HTR-8/SVneo (cell line): ENCODE measurements around the gene PTCH1.

Experiments
- DNase-seq: peaks from one replicate; pipeline ENCODE4 v3.0.0; 2011; ENCODE audit warnings: low spot score, mixed read lengths; ENCODE audit not compliant: insufficient read length
- FAIRE-seq: peaks from 2 replicates; lab custom pipeline; 2011; peaks lifted over from hg19 to GRCh38; lab: Jason Lieb, UNC

The PTCH1 gene

GRCh38 chr9:95499847-95500246, 16.9 kb downstream of the PTCH1 start:
- no peak for FAIRE-seq
- DNase-seq: no peak

GRCh38 chr9:95499046-95499676, 17.6 kb downstream of the PTCH1 start:
- no peak for FAIRE-seq
- no peak for DNase-seq

- DNase-seq (no peak), FAIRE-seq (no peak)
Observed at GRCh38 chr9:95498641-95499040, 18.1 kb downstream of the PTCH1 start.

DNA sequence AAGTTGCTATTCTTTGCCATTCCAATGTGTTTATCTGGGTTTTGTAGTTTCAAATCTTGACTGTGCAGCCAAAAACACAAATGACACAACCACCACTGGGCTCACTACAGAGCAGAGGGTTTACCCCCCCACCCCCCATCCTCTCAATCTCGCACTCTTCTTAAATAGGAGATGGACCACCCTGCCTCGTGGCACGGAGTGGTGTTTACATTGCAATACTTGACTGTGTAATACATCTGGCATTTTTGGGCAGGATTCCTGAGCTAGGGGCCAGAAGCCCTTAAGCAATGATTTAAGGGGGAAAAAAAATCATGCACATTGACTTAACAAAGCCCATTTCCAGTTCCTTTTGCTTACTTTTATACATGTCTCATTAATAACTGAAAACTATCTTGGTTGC, 19.0 kb downstream of the PTCH1 start:
- DNase-seq (no peak), FAIRE-seq (no peak)

GRCh38 chr9:95496687-95497086, 20.1 kb downstream of the PTCH1 start:
- FAIRE-seq (no peak), DNase-seq (no peak)

GRCh38 chr9:95495961-95496360, 20.8 kb downstream of the PTCH1 start:
- FAIRE-seq: no peak
- no peak for DNase-seq

GRCh38 chr9:95495529-95495928, 21.2 kb downstream of the PTCH1 start:
- no peak for FAIRE-seq
- no peak for DNase-seq

- FAIRE-seq: no peak
- DNase-seq: no peak
Observed at GRCh38 chr9:95494416-95495371, 22.1 kb downstream of the PTCH1 start.

DNA sequence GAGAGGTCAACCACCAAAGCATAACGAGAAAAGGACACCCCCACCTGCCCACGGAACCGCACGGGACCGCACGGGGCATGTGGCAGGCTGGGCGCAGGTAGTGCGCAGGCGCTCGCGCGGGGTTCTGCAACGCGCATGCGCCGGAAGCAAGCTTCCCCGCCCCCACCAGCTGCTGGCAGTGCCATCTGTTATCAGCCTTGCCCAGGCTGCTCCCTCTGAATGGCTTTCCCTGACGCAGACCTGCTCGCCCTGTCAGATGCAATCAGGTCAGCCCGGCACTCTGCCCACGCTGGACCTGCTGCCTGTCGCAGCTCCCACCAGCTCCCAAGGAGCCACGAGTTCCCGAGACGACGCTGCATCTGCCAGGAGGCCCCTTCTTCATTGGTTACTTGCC, 22.8 kb downstream of the PTCH1 start:
- no peak for DNase-seq
- no peak for FAIRE-seq

- FAIRE-seq (no peak), DNase-seq (no peak)
Observed at GRCh38 chr9:95493402-95493801, 23.4 kb downstream of the PTCH1 start.

DNA sequence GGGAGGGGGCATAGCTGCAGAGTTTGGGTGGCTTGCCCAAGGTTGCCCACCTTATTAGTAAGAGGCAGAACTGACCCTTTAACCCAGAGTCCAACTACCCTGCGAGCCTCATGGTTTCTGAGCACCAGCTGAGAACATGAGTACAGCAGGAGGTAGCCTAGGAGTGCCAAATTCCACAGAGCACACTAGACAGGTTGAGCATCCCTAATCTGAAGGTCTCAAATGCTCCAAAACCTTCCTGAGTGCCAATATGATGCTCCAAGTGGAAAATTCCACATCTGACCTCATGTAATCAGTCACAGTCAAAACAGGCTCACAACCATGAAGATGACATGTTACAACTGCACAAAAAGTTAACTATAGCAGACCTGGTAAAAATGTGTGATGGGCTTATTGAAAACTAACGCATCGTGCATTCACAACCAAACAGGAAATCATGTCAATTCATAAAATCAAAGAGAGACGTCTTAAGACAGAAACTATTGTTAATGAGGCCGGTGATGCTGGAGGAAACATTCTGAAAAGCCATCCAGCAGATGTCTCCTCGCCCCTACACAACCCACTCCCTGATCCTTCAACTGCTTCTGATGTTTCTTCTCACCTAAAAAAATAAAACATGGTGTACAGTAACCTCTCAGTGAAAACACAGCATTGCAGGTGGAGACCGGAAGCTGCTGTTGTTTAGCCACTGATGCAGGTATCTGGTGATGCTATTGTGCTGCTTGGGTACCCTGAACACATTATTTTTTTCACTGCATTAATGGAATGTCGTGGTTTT, 25.0 kb downstream of the PTCH1 start:
- FAIRE-seq (no peak), DNase-seq (no peak)

- FAIRE-seq (no peak), DNase-seq (no peak)
Observed at GRCh38 chr9:95488954-95489353, 27.8 kb downstream of the PTCH1 start.

GRCh38 chr9:95486318-95486717, 30.5 kb downstream of the PTCH1 start:
- DNase-seq (no peak), FAIRE-seq (no peak)

DNA sequence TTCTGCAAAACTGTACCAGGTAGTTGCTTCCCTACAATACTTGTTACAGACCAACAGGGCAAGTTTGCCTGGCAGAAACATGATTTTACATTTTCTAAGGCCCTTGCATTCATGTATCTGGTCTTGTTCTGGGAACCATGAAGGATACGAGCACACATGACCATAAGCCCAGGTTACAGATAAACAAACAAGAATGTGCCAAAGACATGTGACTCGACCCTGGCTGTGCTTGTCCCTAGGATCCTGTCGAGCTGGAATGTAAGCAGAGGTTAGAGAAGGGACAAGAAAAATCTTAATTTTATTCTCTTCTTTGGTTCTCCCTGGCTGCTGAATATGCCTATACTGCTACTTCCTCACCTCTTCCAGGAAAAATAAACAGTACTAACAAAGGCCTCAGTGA, 32.5 kb downstream of the PTCH1 start:
- DNase-seq (no peak), FAIRE-seq (no peak)

- DNase-seq (no peak), FAIRE-seq (no peak)
Observed at GRCh38 chr9:95483431-95483830, 33.3 kb downstream of the PTCH1 start.

- FAIRE-seq: no peak
- no peak for DNase-seq
Observed at GRCh38 chr9:95482621-95483020, 34.1 kb downstream of the PTCH1 start.

DNA sequence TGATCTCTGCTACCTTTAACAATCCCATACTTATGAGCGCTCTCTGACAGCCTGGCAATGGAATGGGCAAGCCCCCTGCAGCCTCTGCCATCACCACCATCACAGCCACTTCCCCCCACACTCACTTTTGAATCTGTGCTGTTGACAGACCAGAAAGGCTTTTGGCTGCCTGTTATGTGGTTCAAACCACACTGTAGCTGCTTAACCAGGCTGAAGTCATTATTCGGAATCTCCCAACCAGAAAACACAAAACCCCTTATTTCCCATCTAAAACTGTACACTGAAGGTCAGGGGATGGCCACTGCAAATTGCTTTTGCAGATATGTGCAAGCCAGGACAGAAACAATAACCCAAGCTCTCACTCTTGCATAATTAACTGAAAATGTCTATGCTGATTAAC, 35.8 kb downstream of the PTCH1 start:
- DNase-seq (no peak), FAIRE-seq (no peak)

- DNase-seq: no peak
- FAIRE-seq: no peak
Observed at GRCh38 chr9:95480346-95480745, 36.4 kb downstream of the PTCH1 start.

GRCh38 chr9:95479330-95479729, 37.4 kb downstream of the PTCH1 start:
- DNase-seq (no peak), FAIRE-seq (no peak)

- no peak for DNase-seq
- no peak for FAIRE-seq
Observed at GRCh38 chr9:95478335-95478734, 38.4 kb downstream of the PTCH1 start.

DNA sequence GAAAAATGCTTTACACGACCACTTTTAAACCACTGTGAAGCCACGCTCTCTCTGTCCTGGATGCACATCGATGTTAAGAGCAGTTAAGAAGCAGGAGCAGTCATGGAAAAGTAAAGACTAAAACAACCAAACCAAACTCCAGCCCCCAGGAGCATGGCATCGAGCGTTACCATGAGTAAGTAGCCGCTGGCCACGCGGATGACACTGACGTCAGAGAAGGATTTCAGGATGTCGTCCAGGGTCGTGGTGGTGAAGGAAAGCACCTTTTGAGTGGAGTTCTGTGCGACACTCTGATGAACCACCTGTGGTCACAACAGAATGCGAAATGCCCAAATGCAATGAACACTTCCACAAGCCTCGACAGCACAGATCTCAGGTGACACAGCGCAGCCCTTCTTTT, 38.9 kb downstream of the PTCH1 start:
- DNase-seq (no peak), FAIRE-seq (no peak)
